CD4-positive, CD25-positive, alpha-beta regulatory T cell (primary cell): ENCODE measurements around the gene ZNF860. TPM values are rescaled to one million over a fixed set of nuclear protein-coding genes. Genes with fewer than 3 reads are reported as not detected.

Experiments used
- ATAC-seq, 2 donors: fragments of 150-1000 bp; cut with Tn5 transposase; one replicate each; pipeline ENCODE4 v1.10.0; 2021; ENCODE audit warnings: low read depth in 2 of 2, moderate number of reproducible peaks in 2 of 2, moderate library complexity in 1 of 2
- DNase-seq, 3 donors: peaks; one replicate each; pipeline versions ENCODE4 v3.0.0 to v3.0.0-alpha.2; 2012 to 2022; ENCODE audit warnings: mixed read lengths in 1 of 3
- H3K27ac ChIP-seq: one replicate; pipeline ENCODE4 v1.7.0; 2013; ENCODE audit warnings: mild to moderate bottlenecking, low read length; ENCODE audit not compliant: insufficient read depth, poor library complexity, severe bottlenecking
- H3K27me3 ChIP-seq: one replicate; pipeline ENCODE4 v1.7.0; 2013; ENCODE audit warnings: low read length; ENCODE audit not compliant: control insufficient read depth, insufficient read depth
- H3K36me3 ChIP-seq: one replicate; pipeline ENCODE4 v1.7.0; 2013; ENCODE audit warnings: mild to moderate bottlenecking, low read length, moderate library complexity; ENCODE audit not compliant: control insufficient read depth, insufficient read depth
- H3K4me1 ChIP-seq: 2 replicates; pipeline ENCODE4 v1.7.0; 2013; ENCODE audit warnings: mild to moderate bottlenecking, low read length; ENCODE audit not compliant: insufficient read depth, control insufficient read depth, poor library complexity, severe bottlenecking
- H3K4me3 ChIP-seq: one replicate; pipeline ENCODE4 v1.7.0; 2013; ENCODE audit warnings: low read depth, mild to moderate bottlenecking, low read length, moderate library complexity
- H3K9me3 ChIP-seq, 2 experiments: 1 replicate in 1 of 2; 2 replicates in 1 of 2; pipeline ENCODE4 v1.7.0; 2013; ENCODE audit warnings: low read length in 2 of 2, mild to moderate bottlenecking in 1 of 2, moderate library complexity in 1 of 2; ENCODE audit not compliant: control insufficient read depth in 2 of 2
- H3K27ac Mint-ChIP-seq, 3 donors: one replicate each; pipeline ENCODE4 v1.8.0; 2020 to 2022; ENCODE audit warnings: mild to moderate bottlenecking in 3 of 3, mixed read lengths in 3 of 3, moderate library complexity in 2 of 3
- H3K27me3 Mint-ChIP-seq: one replicate; pipeline ENCODE4 v1.8.0; 2022; ENCODE audit warnings: mild to moderate bottlenecking, mixed read lengths
- H3K36me3 Mint-ChIP-seq: one replicate; pipeline ENCODE4 v1.8.0; 2020; ENCODE audit warnings: mixed read lengths
- H3K4me1 Mint-ChIP-seq, 4 donors: one replicate each; pipeline ENCODE4 v1.8.0; 2020 to 2022; ENCODE audit warnings: mixed read lengths in 4 of 4, mild to moderate bottlenecking in 1 of 4
- H3K4me3 Mint-ChIP-seq, 4 donors: one replicate each; pipeline ENCODE4 v1.8.0; 2020 to 2022; ENCODE audit warnings: mild to moderate bottlenecking in 4 of 4, mixed read lengths in 4 of 4, moderate library complexity in 3 of 4
- H3K9me3 Mint-ChIP-seq, 7 donors: one replicate each; pipeline ENCODE4 v1.8.0; 2020 to 2022; ENCODE audit warnings: mixed read lengths in 7 of 7, mild to moderate bottlenecking in 3 of 7, moderate library complexity in 2 of 7
- polyA plus RNA-seq, 4 donors: library from polyadenylated mRNA; unstranded; fragments of 300-500 nt; fragmentation: Illumina TruSeq; gene quantifications; one replicate each; pipeline ENCODE4 v1.2.3, GENCODE V29; 2021
- total RNA-seq: library from RNA; stranded (reverse); gene quantifications from one replicate; pipeline ENCODE4 v1.2.3, GENCODE V29; 2022

ZNF860 gene
- total and polyA plus RNA-seq, 5 donors from 2014 or later = not detected

DNA sequence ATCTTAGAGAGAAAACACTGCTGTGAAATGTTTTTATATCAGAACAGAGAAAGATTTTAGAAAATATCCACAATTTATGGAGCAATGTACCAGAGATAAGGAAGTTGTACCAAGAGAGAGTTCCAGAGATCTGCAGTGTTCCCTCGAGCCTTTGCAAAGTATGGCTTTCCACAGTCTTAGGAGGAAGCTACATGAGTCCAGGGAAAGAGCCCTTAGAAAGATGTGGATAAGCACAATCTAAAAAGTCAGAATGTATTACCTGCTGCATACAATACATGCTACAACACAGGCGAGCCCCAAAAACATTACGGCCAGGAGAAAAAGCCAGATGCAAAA lies 56.4 kb downstream of the ZNF860 start:
- Mint-ChIP-seq H3K9me3 (peaks cover 1 to 16% (median 5%) of the 10 kb centered on the region in 7 donors), H3K27me3 (peaks cover 12% of the 10 kb centered on the region), H3K27ac (no peak overlapping the region), H3K4me1 (no peaks in the 10 kb centered on the region), H3K36me3 (peaks cover 5% of the 10 kb centered on the region), H3K4me3 (no peak overlapping the region)
- Histone ChIP-seq H3K9me3 (peaks cover 0 to 10% of the 10 kb centered on the region in 2 experiments), H3K4me3 (no peak overlapping the region), H3K36me3 (no peaks in the 10 kb centered on the region), H3K27ac (no peak overlapping the region), H3K27me3 (no peaks in the 10 kb centered on the region), H3K4me1 (no peaks in the 10 kb centered on the region)
- DNase-seq = no peak
- ATAC-seq = no peak

DNA sequence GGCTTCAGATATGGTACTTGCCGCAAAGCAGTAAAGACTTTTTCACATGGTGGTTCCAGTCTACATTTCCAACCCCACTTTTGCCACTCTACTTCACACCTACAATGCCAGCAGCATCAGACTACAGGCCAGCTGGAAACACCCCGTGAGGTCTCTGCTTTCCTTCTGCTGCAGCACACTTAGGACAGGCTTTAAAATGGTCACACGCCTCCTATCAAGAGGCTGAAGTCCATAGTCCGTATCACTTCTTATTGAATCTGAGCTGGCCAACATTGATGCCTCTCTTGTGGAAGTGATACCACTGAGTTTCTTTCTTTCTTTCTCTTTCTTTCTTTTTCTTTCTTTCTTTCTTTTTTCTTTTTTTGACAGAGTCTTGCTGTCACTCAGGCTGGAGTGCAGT lies 59.8 kb downstream of the ZNF860 start:
- no peaks in the 10 kb centered on the region for H3K4me1 ChIP-seq
- Mint-ChIP-seq H3K9me3 (peaks cover under 1 to 22% (median 7%) of the 10 kb centered on the region in 7 donors), H3K4me1 (no peaks in the 10 kb centered on the region), H3K36me3 (peaks cover 5% of the 10 kb centered on the region), H3K4me3 (no peak overlapping the region), H3K27ac (no peak overlapping the region), H3K27me3 (peaks cover 10% of the 10 kb centered on the region)
- H3K4me3 ChIP-seq = no peak overlapping the region
- H3K9me3 ChIP-seq = peaks cover 0 to 10% of the 10 kb centered on the region in 2 experiments
- H3K36me3 ChIP-seq = no peaks in the 10 kb centered on the region
- no peak overlapping the region for H3K27ac ChIP-seq
- DNase-seq = no peak
- H3K27me3 ChIP-seq = no peaks in the 10 kb centered on the region
- ATAC-seq = no peak

Other genes with a start within 250 kb of the ZNF860 start
- 1.8 TPM for gene OSBPL10, start 488 bp upstream of the ZNF860 start, total RNA-seq
- gene OSBPL10, start 488 bp upstream of the ZNF860 start, polyA plus RNA-seq = under 1 TPM in 2 of 4 donors, not detected in 2; 0.14 to 0.21 TPM
- gene GPD1L, start 124.9 kb downstream of the ZNF860 start, total RNA-seq = 30.3 TPM
- gene GPD1L, start 124.9 kb downstream of the ZNF860 start, polyA plus RNA-seq = 10 to 100 TPM; 19.5 to 27.2 (median 24.6) TPM